NB4 (cell line): ENCODE data around the gene SPDYE16.
A peak's percentile ranks its signal among the peaks of the same experiment; 100 is the strongest.
"Not testable (repeated sequence)": the region's sequence is repeated elsewhere in the genome, so short reads cannot be mapped to it uniquely, and the experiment has no call there.

ENCODE experiments used
- DNase-seq: peaks from one replicate; pipeline ENCODE4 v3.0.0; 2010; ENCODE audit warnings: low read depth
- H3K4me3 ChIP-seq: one replicate; pipeline ENCODE4 v1.5.1; 2011; ENCODE audit warnings: mild to moderate bottlenecking, low read depth, low read length, moderate library complexity
- CTCF ChIP-seq: IDR thresholded peaks from one replicate; pipeline ENCODE4 v1.5.1; 2012; ENCODE audit warnings: low read depth, low read length
- MAX ChIP-seq: IDR thresholded peaks from 2 replicates; pipeline ENCODE4 v1.6.1; 2011; ENCODE audit warnings: low read depth, low read length
- MYC ChIP-seq: IDR thresholded peaks from 2 replicates; pipeline ENCODE4 v1.6.1; 2011; ENCODE audit warnings: low read depth, low read length
- POLR2A ChIP-seq: IDR thresholded peaks from 2 replicates; pipeline ENCODE4 v1.6.1; 2011; ENCODE audit warnings: mild to moderate bottlenecking; ENCODE audit not compliant: insufficient read length; ENCODE audit errors: extremely low read depth

SPDYE16 gene

DNA sequence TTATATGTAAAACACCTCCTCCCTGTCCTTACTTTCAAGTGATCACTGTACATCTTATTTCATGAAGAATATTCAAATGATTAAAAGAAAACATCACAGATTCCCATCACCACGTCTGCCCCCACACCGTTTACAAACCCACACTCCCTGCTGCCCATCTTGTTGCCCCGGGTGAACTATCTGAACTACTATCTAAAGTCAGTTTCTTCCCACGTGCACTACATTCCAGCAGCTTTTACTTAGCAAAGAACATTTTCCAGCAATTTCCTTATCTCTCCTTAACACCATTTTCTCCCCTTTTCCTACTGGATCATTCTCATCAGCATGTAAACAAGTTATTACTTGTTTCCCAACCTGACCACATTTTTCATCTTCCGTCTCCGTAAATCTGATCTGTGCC lies 16.6 kb upstream of the SPDYE16 start:
- not testable (repeated sequence) for DNase-seq, H3K4me3 ChIP-seq

DNA sequence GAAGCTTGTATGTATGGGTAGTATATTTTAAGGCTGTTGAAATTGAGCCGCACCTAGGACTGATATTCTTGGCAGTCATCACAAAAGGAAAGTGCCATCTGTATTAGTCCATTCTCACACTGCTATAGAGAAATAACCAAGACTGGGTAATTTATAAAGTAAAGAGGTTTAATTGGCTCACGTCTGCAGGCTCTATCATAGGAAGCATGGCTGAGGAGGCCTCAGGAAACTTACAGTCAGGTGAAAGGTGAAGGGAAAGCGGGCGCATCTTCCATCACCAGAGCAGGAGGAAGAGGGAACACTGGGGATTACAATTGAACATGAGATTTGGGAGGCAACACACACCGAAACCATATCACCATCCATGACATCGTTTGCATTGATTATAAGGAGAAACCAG lies 8.9 kb upstream of the SPDYE16 start:
- H3K4me3 ChIP-seq, result not testable (repeated sequence)

DNA sequence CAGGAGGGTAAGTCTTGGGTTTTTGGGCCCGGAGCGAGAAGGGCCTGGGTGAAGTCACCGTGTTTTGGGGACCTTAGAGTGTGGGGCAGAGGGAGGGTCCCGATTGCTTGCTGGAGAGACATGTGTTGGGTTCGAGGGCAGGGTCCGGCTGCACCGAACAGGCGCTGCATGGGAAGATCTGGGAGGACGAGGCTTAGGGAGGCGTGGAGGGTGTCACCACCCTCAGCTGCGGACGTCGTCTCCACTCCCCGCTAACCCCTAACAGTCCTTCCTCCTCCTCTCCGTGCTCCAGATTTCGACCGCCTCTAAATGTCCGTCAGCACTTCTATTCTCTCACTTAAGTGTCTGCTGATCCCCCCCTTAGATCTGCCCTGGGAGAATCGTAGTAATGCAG lies 6.8 kb upstream of the SPDYE16 start:
- H3K4me3 ChIP-seq, result peak overlapping the region; percentile 66
- DNase-seq, result peak; percentile 40

More for the DNA sequence above, 8.9 kb upstream of the SPDYE16 start:
- not testable (repeated sequence) for DNase-seq

- H3K4me3 ChIP-seq, result peak overlapping the region; percentile 66
- DNase-seq, result peak; percentile 99
- TF ChIP-seq MAX (peak; percentile 89), POLR2A (peak; percentile 65), MYC (peak; percentile 76)
These were observed 6.1 kb upstream of the SPDYE16 start for GRCh38 chr7:76549025-76549854.

DNA sequence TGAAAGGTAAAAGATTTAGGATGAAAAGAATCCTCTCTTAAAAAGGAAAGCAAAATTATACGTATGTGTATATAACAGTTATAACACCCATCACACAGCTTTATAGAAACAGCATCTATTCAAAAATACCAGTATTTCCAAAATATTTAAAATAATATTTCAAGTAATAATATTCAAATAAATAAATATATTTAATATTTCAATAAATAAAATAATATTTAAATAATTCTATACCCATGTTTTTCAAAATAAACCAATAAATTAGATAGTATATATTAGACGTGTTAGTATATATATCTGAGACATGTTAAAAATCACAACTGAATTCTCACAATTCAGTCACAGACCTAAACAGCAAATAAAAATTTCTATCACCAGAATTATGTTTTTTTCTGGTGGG lies 11.5 kb downstream of the SPDYE16 start:
- not testable (repeated sequence) for DNase-seq, H3K4me3 ChIP-seq

DNA sequence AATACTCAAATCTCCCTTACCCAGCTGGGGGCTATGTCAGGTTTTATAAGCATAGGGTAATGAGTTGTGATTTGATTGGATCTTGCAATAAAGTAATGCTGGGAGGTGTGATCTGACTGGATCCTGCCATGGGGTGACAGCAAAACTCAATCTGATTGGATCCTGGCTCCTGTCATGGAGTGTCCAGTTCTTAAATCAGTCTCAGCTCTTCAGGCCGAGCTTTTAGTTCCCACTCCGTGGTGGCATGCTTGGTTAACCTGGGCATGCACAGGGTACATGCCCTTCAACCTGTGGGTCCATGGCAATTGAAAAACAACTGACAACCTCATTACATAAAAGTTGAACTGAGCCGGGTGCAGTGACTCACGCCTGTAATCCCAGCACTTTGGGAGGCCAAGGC lies 16.9 kb downstream of the SPDYE16 start:
- not testable (repeated sequence) for H3K4me3 ChIP-seq, DNase-seq

DNA sequence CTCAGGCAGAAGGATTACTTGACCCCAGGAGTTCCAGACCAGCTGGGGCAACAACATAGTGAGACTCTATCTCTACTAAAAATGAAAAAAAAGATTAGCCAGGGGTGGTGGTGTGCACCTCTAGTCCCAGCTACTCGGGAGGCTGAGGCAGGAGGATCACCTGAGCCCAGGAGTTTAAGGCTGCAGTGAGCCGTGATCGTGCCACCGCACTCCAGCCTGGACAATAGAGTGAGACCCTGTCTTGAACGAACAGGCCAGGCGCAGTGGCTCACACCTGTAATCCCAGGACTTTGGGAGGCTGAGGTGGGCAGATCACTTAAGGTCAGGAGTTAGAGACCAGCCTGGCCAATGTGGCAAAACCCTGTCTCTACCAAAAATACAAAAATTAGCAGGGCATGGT lies 26.2 kb downstream of the SPDYE16 start:
- DNase-seq, H3K4me3 ChIP-seq: not testable (repeated sequence)

DNA sequence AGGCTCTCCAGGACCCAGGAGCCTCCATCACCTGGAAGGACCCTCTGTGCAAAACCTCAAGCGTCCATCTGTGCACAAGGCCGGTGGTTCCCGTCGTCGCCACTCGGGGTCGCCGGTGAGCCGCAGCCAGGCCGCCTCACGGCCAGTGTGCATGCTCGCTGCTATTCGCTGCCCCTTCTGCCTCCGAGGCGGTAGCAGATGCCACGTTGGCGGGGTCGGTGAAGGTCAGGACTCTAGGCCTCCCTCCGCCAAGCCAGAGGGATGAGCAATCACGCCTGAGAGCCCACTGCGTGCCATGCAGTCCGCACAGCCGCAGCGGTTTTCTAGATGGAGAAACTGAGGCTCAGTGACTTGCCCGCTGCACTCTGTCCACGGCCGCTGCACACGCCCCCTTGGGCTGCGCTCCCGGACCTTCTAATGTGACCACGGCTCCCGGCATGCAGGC lies 27.1 kb downstream of the SPDYE16 start:
- peak; percentile 65 for DNase-seq
- TF ChIP-seq CTCF (peak; percentile 55), MAX (peak; percentile 75), POLR2A (no peak), MYC (peak; percentile 72)
- H3K4me3 ChIP-seq, result no peak overlapping the region

DNA sequence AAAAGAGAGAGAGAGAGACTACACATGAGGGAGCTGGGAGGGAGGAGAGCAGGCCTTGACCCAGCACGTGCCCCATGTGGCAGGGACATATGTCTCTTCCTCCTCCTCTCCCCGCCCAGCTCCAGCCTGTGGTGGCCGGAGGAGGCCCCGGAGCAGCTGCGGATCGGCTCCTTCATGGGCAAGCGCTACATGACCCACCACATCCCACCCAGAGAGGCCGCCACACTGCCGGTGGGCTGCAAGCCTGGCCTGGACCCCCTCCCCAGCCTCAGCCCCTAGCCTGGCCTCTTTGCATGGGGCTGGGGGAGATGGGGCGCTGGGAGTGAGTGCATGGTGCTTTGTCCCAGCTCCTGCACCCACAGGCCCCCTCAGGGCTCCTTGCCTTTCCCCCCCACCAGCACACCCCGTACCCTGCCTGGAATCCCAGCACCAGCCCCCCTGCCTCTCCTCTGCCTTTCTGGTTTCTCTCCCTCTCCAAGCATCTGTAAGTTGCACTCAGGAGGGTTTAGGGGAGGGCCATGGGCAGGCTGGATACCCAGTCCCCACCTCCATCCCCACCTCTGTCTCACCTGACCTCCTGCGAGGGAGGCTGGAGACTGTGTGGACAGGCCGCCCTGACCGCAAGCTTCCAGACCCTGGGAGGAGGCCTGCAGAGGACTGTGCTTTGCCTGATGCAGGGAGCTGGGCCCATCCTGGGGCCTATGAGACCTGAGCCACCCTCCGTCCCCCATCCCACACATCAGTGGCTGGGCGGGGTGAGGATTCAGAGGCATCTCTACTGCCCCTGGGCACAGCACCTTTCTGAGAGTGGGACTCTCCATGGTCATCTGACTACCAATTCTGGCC lies 27.9 kb downstream of the SPDYE16 start:
- no peak overlapping the region for H3K4me3 ChIP-seq
- DNase-seq, result peak; percentile 11

More for the DNA sequence above, 27.9 kb downstream of the SPDYE16 start:
- TF ChIP-seq MAX, result no peak
- no peak for TF ChIP-seq MYC
- TF ChIP-seq CTCF, result no peak
- no peak for TF ChIP-seq POLR2A
